ENCODE data around the gene TBC1D22A.
"Not testable (repeated sequence)": the region's sequence is repeated elsewhere in the genome, so short reads cannot be mapped to it uniquely, and the experiment has no call there.

TBC1D22A gene

DNA sequence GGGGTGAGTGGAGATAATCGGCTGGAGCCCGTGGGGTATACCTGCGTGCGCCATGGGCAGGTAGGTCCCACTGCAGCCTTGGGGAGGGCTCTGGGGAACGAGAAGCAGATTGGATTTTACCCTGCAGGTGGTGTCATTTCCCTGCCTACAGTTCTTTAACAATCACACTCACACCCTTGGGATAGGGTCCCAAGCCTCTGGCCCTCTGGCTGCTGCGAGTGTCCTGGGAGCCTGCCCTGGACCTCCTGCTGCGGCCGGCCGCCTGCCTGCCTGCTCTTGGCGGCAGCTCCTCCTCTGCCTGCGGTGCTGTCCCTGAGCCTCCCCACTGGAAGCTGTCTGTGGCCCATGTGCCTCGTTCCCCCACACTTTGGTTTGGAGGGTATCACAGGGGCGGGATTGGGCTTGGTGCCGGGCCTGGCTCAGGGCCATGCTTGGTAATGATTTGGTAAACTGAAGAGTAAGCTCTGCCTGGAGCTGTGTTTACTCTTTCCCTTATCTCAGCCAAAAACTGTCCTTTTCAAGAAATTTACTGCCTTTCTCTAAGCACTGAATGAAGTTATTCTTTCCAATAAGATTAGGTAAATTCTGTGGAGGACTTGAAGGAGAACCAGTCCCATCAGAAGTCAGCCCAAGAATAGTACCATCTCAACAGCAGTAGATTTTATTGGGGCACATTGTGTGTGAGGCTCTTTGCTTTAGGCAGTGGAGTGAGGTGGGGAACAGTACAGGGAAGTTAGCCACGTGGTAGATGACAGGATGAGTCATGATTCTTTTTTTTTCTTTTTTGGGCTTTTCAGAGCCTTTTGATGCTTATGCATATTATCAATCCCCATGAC lies 53.7 kb downstream of the TBC1D22A start:
- Histone ChIP-seq H3K9me3 (replicated peaks; ENCODE audit: insufficient read depth, low read length) (no peaks in the 10 kb centered on the region), H3K9ac (ENCODE audit: low read length) (no peak overlapping the region), H3K4me3 (ENCODE audit: low read length) (no peak overlapping the region), H3K27ac (ENCODE audit: low read length) (no peak overlapping the region), H3K9me2 (replicated peaks; ENCODE audit: insufficient read depth, low read length) (no peaks in the 10 kb centered on the region), H3K27me3 (replicated peaks; ENCODE audit: insufficient read depth, low read length) (no peaks in the 10 kb centered on the region), H3K79me2 (ENCODE audit: low read length) (peaks cover 34% of the 10 kb centered on the region), H3F3A (ENCODE audit: insufficient read depth, low read length) (no peaks in the 10 kb centered on the region), H3K4me2 (ENCODE audit: low read depth, low read length) (no peak overlapping the region), H3K4me1 (ENCODE audit: low read length) (peaks cover 5% of the 10 kb centered on the region), H2AFZ (ENCODE audit: low read length) (no peak overlapping the region), H4K20me1 (ENCODE audit: insufficient read depth, low read length) (no peaks in the 10 kb centered on the region), H3K36me3 (replicated peaks; ENCODE audit: insufficient read depth, low read length) (no peaks in the 10 kb centered on the region)
- no peak for DNase-seq
- no peak for TF ChIP-seq EZH2 (optimal IDR thresholded peaks at IDR 0.05; ENCODE audit: low read depth, low read length)
- TF ChIP-seq, protein P1, sequence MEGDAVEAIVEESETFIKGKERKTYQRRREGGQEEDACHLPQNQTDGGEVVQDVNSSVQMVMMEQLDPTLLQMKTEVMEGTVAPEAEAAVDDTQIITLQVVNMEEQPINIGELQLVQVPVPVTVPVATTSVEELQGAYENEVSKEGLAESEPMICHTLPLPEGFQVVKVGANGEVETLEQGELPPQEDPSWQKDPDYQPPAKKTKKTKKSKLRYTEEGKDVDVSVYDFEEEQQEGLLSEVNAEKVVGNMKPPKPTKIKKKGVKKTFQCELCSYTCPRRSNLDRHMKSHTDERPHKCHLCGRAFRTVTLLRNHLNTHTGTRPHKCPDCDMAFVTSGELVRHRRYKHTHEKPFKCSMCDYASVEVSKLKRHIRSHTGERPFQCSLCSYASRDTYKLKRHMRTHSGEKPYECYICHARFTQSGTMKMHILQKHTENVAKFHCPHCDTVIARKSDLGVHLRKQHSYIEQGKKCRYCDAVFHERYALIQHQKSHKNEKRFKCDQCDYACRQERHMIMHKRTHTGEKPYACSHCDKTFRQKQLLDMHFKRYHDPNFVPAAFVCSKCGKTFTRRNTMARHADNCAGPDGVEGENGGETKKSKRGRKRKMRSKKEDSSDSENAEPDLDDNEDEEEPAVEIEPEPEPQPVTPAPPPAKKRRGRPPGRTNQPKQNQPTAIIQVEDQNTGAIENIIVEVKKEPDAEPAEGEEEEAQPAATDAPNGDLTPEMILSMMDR (IDR thresholded peaks at IDR 0.05; ENCODE audit: low read length): no peak
- no peak for TF ChIP-seq EZH2phosphoT487 (IDR thresholded peaks at IDR 0.05; ENCODE audit: low read length)

DNA sequence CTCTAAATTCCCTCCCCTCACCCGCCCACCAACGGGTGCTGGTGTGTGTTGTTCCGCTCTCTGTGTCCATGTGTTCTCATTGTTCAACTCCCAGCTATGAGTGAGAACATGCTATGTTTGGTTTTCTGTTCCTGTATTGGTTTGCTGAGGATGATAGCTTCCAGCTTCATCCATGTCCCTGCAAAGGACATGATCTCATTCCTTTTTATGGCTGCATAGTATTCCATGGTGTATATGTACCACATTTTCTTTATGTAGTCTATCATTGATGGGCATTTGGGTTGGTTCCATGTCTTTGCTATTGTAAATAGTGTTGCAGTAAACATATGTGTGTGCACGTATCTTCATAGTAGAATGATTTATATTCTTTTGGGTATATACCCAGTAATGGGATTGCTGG lies 54.9 kb downstream of the TBC1D22A start:
- not testable (repeated sequence) for H3K4me3 ChIP-seq (ENCODE audit: low read length); H3K27ac ChIP-seq (ENCODE audit: low read length); H3K9me3 ChIP-seq (replicated peaks; ENCODE audit: insufficient read depth, low read length); H4K20me1 ChIP-seq (ENCODE audit: insufficient read depth, low read length); DNase-seq; H3K27me3 ChIP-seq (replicated peaks; ENCODE audit: insufficient read depth, low read length); H3K4me1 ChIP-seq (ENCODE audit: low read length); H3K36me3 ChIP-seq (replicated peaks; ENCODE audit: insufficient read depth, low read length); H3F3A ChIP-seq (ENCODE audit: insufficient read depth, low read length); H2AFZ ChIP-seq (ENCODE audit: low read length); H3K9ac ChIP-seq (ENCODE audit: low read length); H3K4me2 ChIP-seq (ENCODE audit: low read depth, low read length); H3K9me2 ChIP-seq (replicated peaks; ENCODE audit: insufficient read depth, low read length)
- H3K79me2 ChIP-seq (ENCODE audit: low read length): peaks cover 38% of the 10 kb centered on the region

DNA sequence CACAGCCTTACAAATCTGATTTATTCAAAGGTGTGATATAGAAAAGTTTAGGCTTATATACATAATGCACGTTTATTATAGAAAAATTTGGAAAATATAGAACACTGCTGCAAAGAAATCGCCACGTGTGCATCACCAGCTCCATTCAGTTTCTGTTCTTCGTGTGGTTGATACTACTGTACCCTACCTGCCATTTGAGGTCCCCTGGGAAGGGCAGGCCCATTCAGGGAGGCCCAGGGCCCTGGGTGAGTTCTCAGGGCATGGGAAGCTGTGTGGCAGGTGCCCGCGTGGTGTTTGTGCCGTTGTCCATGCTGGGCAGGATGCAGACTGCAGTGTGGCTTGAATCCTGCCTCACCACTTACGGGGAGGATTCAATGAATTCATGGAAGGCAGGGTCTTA lies 60.8 kb downstream of the TBC1D22A start:
- no peaks in the 10 kb centered on the region for H3K27me3 ChIP-seq (replicated peaks; ENCODE audit: insufficient read depth, low read length)
- TF ChIP-seq, protein P1 (IDR thresholded peaks at IDR 0.05; ENCODE audit: low read length): no peak
- TF ChIP-seq EZH2phosphoT487 (IDR thresholded peaks at IDR 0.05; ENCODE audit: low read length): no peak
- TF ChIP-seq EZH2 (optimal IDR thresholded peaks at IDR 0.05; ENCODE audit: low read depth, low read length): no peak

DNA sequence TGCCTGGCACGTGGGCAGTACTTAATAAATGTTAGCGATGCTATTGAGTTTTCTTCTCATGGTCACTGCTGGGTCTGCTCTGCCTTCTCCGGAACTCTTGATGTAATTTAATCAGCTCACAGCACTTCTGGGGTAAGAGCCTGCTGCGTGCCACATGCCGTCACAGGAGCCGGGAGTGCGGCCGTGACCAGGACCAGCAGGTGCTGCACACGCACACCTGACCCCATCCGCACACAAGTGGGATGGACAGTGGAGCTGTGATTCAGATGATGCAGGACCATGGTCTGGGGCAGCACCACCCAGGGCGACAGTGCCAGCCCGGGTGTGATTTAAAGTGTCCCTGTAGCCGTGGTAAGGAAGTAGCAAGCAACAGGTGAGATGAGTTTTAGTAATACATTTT lies 61.2 kb downstream of the TBC1D22A start:
- Histone ChIP-seq H3K79me2 (ENCODE audit: low read length) (peaks cover 66% of the 10 kb centered on the region), H4K20me1 (ENCODE audit: insufficient read depth, low read length) (no peaks in the 10 kb centered on the region), H2AFZ (ENCODE audit: low read length) (no peak overlapping the region), H3F3A (ENCODE audit: insufficient read depth, low read length) (no peaks in the 10 kb centered on the region), H3K4me1 (ENCODE audit: low read length) (peaks cover 3% of the 10 kb centered on the region), H3K36me3 (replicated peaks; ENCODE audit: insufficient read depth, low read length) (no peaks in the 10 kb centered on the region), H3K4me3 (ENCODE audit: low read length) (no peak overlapping the region), H3K27ac (ENCODE audit: low read length) (no peak overlapping the region), H3K9me2 (replicated peaks; ENCODE audit: insufficient read depth, low read length) (no peaks in the 10 kb centered on the region), H3K9me3 (replicated peaks; ENCODE audit: insufficient read depth, low read length) (no peaks in the 10 kb centered on the region), H3K9ac (ENCODE audit: low read length) (no peak overlapping the region), H3K27me3 (replicated peaks; ENCODE audit: insufficient read depth, low read length) (no peaks in the 10 kb centered on the region), H3K4me2 (ENCODE audit: low read depth, low read length) (no peak overlapping the region)
- TF ChIP-seq EZH2 (optimal IDR thresholded peaks at IDR 0.05; ENCODE audit: low read depth, low read length): no peak
- no peak for TF ChIP-seq EZH2phosphoT487 (IDR thresholded peaks at IDR 0.05; ENCODE audit: low read length)
- TF ChIP-seq, protein P1 (IDR thresholded peaks at IDR 0.05; ENCODE audit: low read length): no peak
- no peak for DNase-seq

More for the DNA sequence above, 60.8 kb downstream of the TBC1D22A start:
- Histone ChIP-seq H3F3A (ENCODE audit: insufficient read depth, low read length) (no peaks in the 10 kb centered on the region), H3K4me1 (ENCODE audit: low read length) (peaks cover 5% of the 10 kb centered on the region), H3K36me3 (replicated peaks; ENCODE audit: insufficient read depth, low read length) (no peaks in the 10 kb centered on the region), H3K9ac (ENCODE audit: low read length) (no peak overlapping the region), H3K27ac (ENCODE audit: low read length) (no peak overlapping the region), H3K79me2 (ENCODE audit: low read length) (peaks cover 69% of the 10 kb centered on the region), H3K4me2 (ENCODE audit: low read depth, low read length) (no peak overlapping the region), H2AFZ (ENCODE audit: low read length) (no peak overlapping the region), H3K4me3 (ENCODE audit: low read length) (no peak overlapping the region), H4K20me1 (ENCODE audit: insufficient read depth, low read length) (no peaks in the 10 kb centered on the region), H3K9me2 (replicated peaks; ENCODE audit: insufficient read depth, low read length) (no peaks in the 10 kb centered on the region), H3K9me3 (replicated peaks; ENCODE audit: insufficient read depth, low read length) (no peaks in the 10 kb centered on the region)
- no peak for DNase-seq
